Panc1 (cell line): ENCODE results near the gene CARMIL3. TPM values are rescaled to one million over a fixed set of nuclear protein-coding genes. Genes with fewer than 3 reads are reported as not detected.

Experiments used
- ATAC-seq: fragments of 200-7000 bp; cut with Tn5 transposase; 2 replicates; pipeline ENCODE4 v1.9.1; 2020; ENCODE audit warnings: mild to moderate bottlenecking, moderate library complexity
- BruUV-seq: library from RNA; stranded (reverse); fragments of 400-500 nt; replicated peaks from 2 replicates; lab custom pipeline; 2021; lab: Mats Ljungman, UMichigan
- CTCF ChIA-PET: fragments of 300-600 bp; sonication (Branson Sonifier 250); formaldehyde crosslinking; loops from one replicate; lab custom pipeline; 2022; ENCODE audit warnings: antibody characterized with exemption; lab: Charles Lee
- POLR2A ChIA-PET: fragments of 300-600 bp; sonication (Branson Sonifier 250); formaldehyde crosslinking; loops from one replicate; lab custom pipeline; 2022; ENCODE audit warnings: antibody characterized with exemption; lab: Charles Lee
- DNase-seq: peaks from one replicate; pipeline ENCODE4 v3.0.0-alpha.2; 2010; ENCODE audit warnings: low read depth, low spot score
- H3K27ac ChIP-seq: 2 replicates; pipeline ENCODE4 v1.5.1; 2011; ENCODE audit warnings: mild to moderate bottlenecking, low read length, inconsistent platforms
- H3K27me3 ChIP-seq: fragments of 200-500 bp; sonication (Bioruptor generic); 2 replicates; pipeline ENCODE4 v1.6.0; 2014; ENCODE audit warnings: low read length, inconsistent platforms; ENCODE audit not compliant: control insufficient read depth, insufficient read depth
- H3K36me3 ChIP-seq: fragments of 200-500 bp; sonication (Bioruptor generic); 2 replicates; pipeline ENCODE4 v1.5.1; 2014; ENCODE audit warnings: inconsistent platforms, mild to moderate bottlenecking, low read length, moderate library complexity; ENCODE audit not compliant: control insufficient read depth, insufficient read depth
- H3K4me1 ChIP-seq: 2 replicates; pipeline ENCODE4 v1.5.1; 2011; ENCODE audit warnings: inconsistent platforms, mild to moderate bottlenecking, low read length, moderate library complexity; ENCODE audit not compliant: control insufficient read depth, insufficient read depth
- H3K4me3 ChIP-seq, 2 experiments: 2 replicates each; pipeline ENCODE4 v1.5.1; 2011 to 2012; ENCODE audit warnings: low read depth in 2 of 2, low read length in 2 of 2, mild to moderate bottlenecking in 2 of 2, inconsistent platforms in 1 of 2, moderate library complexity in 1 of 2
- H3K9me3 ChIP-seq: fragments of 200-500 bp; sonication (Bioruptor generic); 2 replicates; pipeline ENCODE4 v1.5.1; 2014; ENCODE audit warnings: low read depth, mild to moderate bottlenecking, inconsistent platforms, low read length, moderate library complexity; ENCODE audit not compliant: control insufficient read depth, insufficient read depth
- POLR2AphosphoS5 ChIP-seq: IDR thresholded peaks from 2 replicates; pipeline ENCODE4 v1.6.1; 2012; ENCODE audit warnings: mild to moderate bottlenecking, low read depth, low read length, moderate library complexity
- SIN3A ChIP-seq: IDR thresholded peaks from 2 replicates; pipeline ENCODE4 v1.6.1; 2012; ENCODE audit warnings: low read depth, mild to moderate bottlenecking, low read length, moderate library complexity, borderline replicate concordance; ENCODE audit not compliant: insufficient read depth
- TCF7L2 ChIP-seq: IDR thresholded peaks from 2 replicates; pipeline ENCODE4 v1.6.1; 2011; ENCODE audit warnings: mild to moderate bottlenecking, low read depth, low read length, inconsistent platforms
- in situ Hi-C: cut with HindIII; loops from 2 replicates; pipeline ENCODE4 v1.10.0; 2016; ENCODE audit warnings: low sequenced_read_pairs, low pct_unique_long_range_greater_than_20kb
- intact Hi-C: fragments of 100-400 bp; cut with micrococcal nuclease; formaldehyde crosslinking; loops from one replicate; pipeline ENCODE4 v1.10.0; 2022; ENCODE audit not compliant: unreplicated experiment
- total RNA-seq: library from RNA; stranded (reverse); gene quantifications from one replicate; pipeline ENCODE4 v1.2.1, GENCODE V29; 2021; ENCODE audit not compliant: unreplicated experiment
- TF ChIP-seq, protein P1 (sequence below): fragments of 450-650 bp; IDR thresholded peaks from 2 replicates; pipeline ENCODE4 v1.5.1; 2017; ENCODE audit warnings: mild to moderate bottlenecking
- TF ChIP-seq, protein P2 (sequence below), 2 experiments: IDR thresholded peaks; 2 replicates each; pipeline ENCODE4 v1.6.1; 2011 to 2012; ENCODE audit warnings: low read depth in 2 of 2, control low read depth in 1 of 2, low read length in 1 of 2, mild to moderate bottlenecking in 1 of 2, moderate library complexity in 1 of 2; ENCODE audit not compliant: insufficient read depth in 1 of 2

The CARMIL3 gene
- total RNA-seq, 1 experiment from 2014 or later, result 0.15 TPM

DNA sequence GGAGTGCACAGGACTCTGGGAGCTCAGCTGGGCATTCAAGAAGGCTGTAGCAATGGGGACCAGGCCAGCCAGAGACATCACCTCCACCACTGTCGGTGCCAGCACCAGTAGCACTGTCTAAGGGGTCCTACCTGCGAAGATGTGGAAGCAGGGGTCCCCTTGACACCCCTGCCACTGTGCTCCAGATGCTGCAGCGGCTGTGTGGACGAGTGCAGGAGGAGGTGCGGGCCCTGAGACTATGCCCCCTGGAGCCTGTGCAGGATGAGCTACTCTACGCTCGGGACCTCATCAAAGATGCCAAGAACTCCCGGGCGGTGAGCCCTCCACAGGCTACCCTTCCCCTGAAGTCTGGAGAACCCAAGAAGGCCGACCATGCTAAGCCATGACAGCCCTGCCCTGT, 8.6 kb downstream of the CARMIL3 start:
- Histone ChIP-seq H3K9me3 (no peaks in the 10 kb centered on the region), H3K4me3 (no peak overlapping the region), H3K4me1 (no peaks in the 10 kb centered on the region), H3K27ac (no peak overlapping the region), H3K27me3 (no peaks in the 10 kb centered on the region), H3K36me3 (no peaks in the 10 kb centered on the region)
- DNase-seq, result no peak
- in situ Hi-C loops, result no loop called here
- no TSS peak for BruUV-seq
- CTCF ChIA-PET, result no interaction called here
- intact Hi-C loops, result no loop called here
- ATAC-seq, result no peak
- POLR2A ChIA-PET, result no interaction called here
- no peak for TF ChIP-seq TCF7L2
- TF ChIP-seq, protein P1, sequence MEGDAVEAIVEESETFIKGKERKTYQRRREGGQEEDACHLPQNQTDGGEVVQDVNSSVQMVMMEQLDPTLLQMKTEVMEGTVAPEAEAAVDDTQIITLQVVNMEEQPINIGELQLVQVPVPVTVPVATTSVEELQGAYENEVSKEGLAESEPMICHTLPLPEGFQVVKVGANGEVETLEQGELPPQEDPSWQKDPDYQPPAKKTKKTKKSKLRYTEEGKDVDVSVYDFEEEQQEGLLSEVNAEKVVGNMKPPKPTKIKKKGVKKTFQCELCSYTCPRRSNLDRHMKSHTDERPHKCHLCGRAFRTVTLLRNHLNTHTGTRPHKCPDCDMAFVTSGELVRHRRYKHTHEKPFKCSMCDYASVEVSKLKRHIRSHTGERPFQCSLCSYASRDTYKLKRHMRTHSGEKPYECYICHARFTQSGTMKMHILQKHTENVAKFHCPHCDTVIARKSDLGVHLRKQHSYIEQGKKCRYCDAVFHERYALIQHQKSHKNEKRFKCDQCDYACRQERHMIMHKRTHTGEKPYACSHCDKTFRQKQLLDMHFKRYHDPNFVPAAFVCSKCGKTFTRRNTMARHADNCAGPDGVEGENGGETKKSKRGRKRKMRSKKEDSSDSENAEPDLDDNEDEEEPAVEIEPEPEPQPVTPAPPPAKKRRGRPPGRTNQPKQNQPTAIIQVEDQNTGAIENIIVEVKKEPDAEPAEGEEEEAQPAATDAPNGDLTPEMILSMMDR, result no peak
- TF ChIP-seq, protein P2, sequence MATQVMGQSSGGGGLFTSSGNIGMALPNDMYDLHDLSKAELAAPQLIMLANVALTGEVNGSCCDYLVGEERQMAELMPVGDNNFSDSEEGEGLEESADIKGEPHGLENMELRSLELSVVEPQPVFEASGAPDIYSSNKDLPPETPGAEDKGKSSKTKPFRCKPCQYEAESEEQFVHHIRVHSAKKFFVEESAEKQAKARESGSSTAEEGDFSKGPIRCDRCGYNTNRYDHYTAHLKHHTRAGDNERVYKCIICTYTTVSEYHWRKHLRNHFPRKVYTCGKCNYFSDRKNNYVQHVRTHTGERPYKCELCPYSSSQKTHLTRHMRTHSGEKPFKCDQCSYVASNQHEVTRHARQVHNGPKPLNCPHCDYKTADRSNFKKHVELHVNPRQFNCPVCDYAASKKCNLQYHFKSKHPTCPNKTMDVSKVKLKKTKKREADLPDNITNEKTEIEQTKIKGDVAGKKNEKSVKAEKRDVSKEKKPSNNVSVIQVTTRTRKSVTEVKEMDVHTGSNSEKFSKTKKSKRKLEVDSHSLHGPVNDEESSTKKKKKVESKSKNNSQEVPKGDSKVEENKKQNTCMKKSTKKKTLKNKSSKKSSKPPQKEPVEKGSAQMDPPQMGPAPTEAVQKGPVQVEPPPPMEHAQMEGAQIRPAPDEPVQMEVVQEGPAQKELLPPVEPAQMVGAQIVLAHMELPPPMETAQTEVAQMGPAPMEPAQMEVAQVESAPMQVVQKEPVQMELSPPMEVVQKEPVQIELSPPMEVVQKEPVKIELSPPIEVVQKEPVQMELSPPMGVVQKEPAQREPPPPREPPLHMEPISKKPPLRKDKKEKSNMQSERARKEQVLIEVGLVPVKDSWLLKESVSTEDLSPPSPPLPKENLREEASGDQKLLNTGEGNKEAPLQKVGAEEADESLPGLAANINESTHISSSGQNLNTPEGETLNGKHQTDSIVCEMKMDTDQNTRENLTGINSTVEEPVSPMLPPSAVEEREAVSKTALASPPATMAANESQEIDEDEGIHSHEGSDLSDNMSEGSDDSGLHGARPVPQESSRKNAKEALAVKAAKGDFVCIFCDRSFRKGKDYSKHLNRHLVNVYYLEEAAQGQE (IDR thresholded peaks at IDR 0.05; ENCODE audit: insufficient read depth in 1 of 2, low read depth in 2 of 2, low read length in 1 of 2), result no peak

DNA sequence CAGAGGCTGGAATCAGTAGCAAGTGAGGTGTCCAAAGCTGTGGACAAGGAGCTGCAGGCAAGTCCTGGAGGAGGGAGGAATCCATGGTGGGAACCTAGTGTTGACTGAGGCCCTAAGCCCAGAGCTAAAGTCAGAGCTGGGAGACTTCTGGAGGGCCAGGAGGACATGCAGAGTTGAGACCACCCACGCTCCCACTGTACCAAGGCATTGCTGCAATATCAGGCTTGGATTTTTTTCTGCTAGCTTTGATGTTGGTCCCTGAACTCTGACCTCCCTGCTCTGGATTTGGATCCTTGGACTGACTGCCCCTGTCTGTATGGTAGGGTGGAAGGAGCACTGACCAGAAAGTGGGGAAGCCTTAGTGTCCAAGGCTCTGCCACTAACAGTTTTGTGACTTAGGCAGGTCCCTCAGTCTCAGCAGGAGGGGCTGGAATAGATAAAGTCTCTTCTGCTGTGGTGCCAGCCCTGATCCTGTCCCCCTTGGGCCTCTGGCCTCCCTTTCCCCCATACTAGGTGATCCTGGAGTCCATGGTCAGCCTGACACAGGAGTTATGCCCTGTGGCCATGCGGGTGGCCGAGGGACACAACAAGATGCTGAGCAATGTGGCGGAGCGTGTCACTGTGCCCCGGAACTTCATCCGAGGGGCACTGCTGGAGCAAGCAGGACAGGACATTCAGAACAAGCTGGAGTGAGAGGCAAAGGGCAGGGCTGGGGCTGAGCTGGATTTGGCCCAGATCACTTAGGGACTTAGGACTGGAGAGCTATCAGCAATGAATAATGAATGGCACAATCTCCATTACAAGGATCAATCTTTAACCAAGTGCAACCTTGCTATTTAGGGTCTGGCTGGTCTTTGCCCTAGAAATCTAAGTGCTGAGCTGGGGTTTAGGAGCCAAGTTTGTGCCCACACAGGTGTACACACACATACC, 9.4 kb downstream of the CARMIL3 start:
- BruUV-seq, result no TSS peak
- H3K36me3 ChIP-seq, result no peaks in the 10 kb centered on the region
- no peak overlapping the region for H3K4me3 ChIP-seq
- no peak for DNase-seq
- no peaks in the 10 kb centered on the region for H3K4me1 ChIP-seq
- H3K27ac ChIP-seq, result no peak overlapping the region
- in situ Hi-C loops, result no loop called here
- no peak for ATAC-seq
- no peaks in the 10 kb centered on the region for H3K27me3 ChIP-seq
- ChIA-PET CTCF (no interaction called here), POLR2A (no interaction called here)
- TF ChIP-seq, protein P2 (IDR thresholded peaks at IDR 0.05; ENCODE audit: insufficient read depth in 1 of 2, low read depth in 2 of 2, low read length in 1 of 2), result no peak
- TF ChIP-seq SIN3A (no peak), TCF7L2 (no peak), POLR2AphosphoS5 (no peak)
- TF ChIP-seq, protein P1, result no peak
- H3K9me3 ChIP-seq, result no peaks in the 10 kb centered on the region
- intact Hi-C loops, result no loop called here
